CD4-positive, alpha-beta T cell treated with Interleukin-4 for 4 hours (primary cell): ENCODE measurements around the gene CTXN2.

Source experiments
- DNase-seq: peaks from one replicate; pipeline ENCODE4 v3.0.0-alpha.2; 2020

Gene CTXN2

DNA sequence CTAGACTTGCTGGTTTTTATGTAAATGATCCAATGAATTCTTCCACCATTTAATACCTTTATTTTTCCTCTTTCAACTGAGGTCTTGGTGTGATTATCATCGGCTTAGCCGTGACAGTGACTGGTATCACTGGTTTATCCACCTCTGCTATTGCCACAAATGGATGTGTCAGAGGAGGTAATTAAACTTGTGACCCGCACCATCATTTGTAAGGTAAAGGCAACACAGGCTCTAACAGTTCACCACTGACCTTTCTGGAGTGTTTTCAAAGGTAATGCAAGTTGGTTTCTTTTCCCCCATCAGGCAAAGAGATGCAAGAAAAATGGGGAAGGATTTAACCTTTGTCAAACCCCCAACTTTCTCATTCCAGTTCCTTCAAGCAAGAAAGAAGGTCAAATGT lies 34.3 kb downstream of the CTXN2 start:
- no peak for DNase-seq

DNA sequence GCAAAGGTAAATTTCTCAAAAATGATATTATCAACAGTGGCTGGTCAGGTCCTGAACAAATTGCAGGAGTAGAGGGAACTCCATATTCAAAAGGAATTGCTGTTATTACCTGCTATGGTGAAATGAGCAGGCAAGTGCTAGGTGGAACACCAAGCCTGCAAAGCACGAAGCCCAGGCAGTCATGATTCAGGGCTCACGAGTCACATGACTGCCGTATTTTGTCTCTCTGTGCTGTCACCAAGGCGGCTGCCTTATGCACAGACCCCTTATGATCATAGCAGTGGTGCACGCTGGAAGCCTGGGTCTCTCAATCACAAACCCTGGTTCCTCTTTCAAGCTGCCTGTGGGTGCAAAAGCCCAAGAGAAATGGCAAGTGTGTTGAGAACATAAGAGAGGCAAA lies 39.0 kb downstream of the CTXN2 start:
- no peak for DNase-seq

GRCh38 chr15:48233246-48233645 lies 41.8 kb downstream of the CTXN2 start:
- no peak for DNase-seq

DNA sequence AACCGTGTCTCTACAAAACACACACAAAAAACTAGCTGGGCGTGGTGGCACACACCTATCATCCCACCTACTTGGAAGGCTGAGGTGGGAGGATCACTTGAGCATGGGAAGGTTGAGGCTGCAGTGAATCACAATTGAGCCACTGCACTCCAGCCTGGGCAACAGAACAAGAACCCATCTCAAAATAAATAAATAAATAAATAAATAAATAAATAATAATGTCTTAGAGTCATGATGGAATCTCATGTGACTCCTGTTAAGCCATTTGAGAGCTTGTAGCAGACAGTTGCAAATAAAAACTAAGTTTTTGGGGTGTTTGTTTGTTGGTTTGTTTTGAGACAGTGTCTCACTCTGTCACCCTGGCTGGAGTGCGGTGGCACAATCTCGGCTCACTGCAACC lies 47.9 kb downstream of the CTXN2 start:
- no peak for DNase-seq

DNA sequence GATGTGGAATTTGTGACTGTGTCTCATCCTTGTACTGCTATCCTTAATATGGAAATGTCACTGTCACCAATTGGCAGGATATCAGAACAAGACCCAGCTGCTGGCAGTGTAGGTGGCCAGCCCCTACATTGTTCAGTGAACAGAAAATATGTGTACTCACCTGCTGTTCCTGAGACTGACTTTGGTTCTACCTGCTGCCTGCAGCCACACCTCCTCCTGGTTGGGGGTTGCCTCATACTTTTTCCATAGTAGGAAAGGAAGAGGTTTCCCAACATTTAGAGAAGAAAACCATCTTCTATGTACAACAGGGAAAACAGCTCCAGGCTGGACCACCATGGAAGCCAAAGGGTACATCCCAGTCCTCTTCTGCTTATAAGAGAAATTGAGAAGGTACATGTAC lies 50.5 kb downstream of the CTXN2 start:
- DNase-seq: no peak

DNA sequence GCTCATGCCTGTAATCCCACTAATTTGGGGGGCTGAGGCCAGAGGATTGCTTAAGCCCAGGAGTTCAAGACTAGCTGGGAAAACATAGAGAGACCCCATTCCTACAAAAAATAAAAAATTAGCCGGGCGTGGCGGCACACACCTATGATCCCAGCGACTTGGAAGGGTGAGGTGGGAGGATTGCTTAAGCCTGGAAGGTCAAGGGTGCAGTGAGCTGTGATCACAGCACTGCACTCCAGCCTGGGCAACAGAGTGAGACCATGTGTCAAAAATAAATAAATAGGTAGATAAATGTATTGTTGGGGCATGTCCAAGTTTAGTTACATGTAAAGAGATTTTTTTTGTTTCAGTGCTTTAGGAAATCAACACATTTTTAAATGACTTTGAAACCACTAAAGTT lies 51.1 kb downstream of the CTXN2 start:
- no peak for DNase-seq

GRCh38 chr15:48244921-48245320 lies 53.5 kb downstream of the CTXN2 start:
- no peak for DNase-seq

DNA sequence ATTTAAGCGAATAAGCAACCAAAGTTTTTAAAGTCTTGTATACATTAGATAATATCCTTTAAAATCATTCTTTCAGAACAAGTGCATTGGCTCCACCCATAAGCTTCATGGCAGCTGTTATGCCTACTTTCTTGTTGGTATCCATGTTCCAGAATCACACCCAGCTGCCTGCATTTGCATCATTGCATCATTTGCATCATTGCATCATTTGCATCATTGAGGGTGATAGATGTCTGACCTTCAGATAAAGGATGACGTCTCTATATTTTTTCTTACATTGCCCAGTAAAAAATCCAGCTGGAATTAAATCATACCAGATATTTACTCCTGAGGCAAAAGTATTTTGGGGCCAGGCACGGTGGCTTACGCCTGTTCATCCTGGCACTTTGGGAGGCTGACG lies 56.9 kb downstream of the CTXN2 start:
- no peak for DNase-seq

- DNase-seq: no peak
Observed at GRCh38 chr15:48250640-48251076, 59.2 kb downstream of the CTXN2 start.

DNA sequence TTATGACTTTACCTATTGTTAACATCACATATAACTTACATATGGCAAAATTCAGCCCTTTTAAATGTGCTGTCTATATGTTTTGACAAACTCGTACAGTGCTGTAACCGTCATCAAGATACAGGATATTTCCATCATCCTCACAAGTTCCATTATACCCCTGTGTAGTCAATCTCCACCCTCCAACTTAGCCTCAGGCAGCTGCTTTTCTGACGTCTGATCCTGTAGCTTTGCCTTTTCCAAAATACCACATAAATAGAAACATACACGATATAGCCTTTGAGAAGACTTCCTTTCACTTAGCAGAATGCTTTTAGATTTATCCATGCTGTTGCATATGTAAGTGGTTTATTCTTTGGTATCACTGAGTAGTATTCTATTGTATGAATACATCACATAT lies 61.7 kb downstream of the CTXN2 start:
- DNase-seq: no peak
